Heart right ventricle (tissue), 16 donors: ENCODE measurements around the gene LRRTM1. TPM values are rescaled to one million over a fixed set of nuclear protein-coding genes. Genes with fewer than 3 reads are reported as not detected.

ENCODE experiments used
- ATAC-seq, 8 donors: fragments of 200-7000 bp; cut with Tn5 transposase; one replicate each; pipeline ENCODE4 v1.9.1; 2020; ENCODE audit warnings: mild to moderate bottlenecking in 8 of 8, moderate library complexity in 8 of 8, moderate number of reproducible peaks in 1 of 8
- DNase-seq, 2 donors: peaks; one replicate each; pipeline ENCODE4 v3.0.0-alpha.2; 2020
- H3K27ac ChIP-seq, 10 donors: fragments of 200-600 bp; sonication (generic) in 2 of 10; one replicate each; pipeline versions ENCODE4 v1.5.0 to v1.8.0; 2020 to 2022; ENCODE audit warnings: mild to moderate bottlenecking in 3 of 10
- H3K27me3 ChIP-seq, 7 donors: fragments of 200-600 bp; one replicate each; pipeline ENCODE4 v1.8.0; 2021 to 2022; ENCODE audit warnings: mild to moderate bottlenecking in 2 of 7
- H3K36me3 ChIP-seq, 9 donors: fragments of 200-600 bp; sonication (generic) in 1 of 9; one replicate each; pipeline versions ENCODE4 v1.5.0 to v1.8.0; 2020 to 2022; ENCODE audit warnings: mild to moderate bottlenecking in 2 of 9
- H3K4me1 ChIP-seq, 9 donors: fragments of 200-600 bp; sonication (generic) in 1 of 9; one replicate each; pipeline versions ENCODE4 v1.5.0 to v1.8.0; 2020 to 2022; ENCODE audit warnings: mild to moderate bottlenecking in 4 of 9
- H3K4me3 ChIP-seq, 10 donors: fragments of 200-600 bp; sonication (generic) in 2 of 10; one replicate each; pipeline versions ENCODE4 v1.5.0 to v1.8.0; 2020 to 2022; ENCODE audit warnings: mild to moderate bottlenecking in 7 of 10, moderate library complexity in 2 of 10
- H3K9me3 ChIP-seq, 11 donors: fragments of 200-600 bp in 10 of 11; sonication (generic) in 2 of 11; one replicate each; pipeline versions ENCODE4 v1.5.0 to v1.8.0; 2013 to 2022; ENCODE audit warnings: mild to moderate bottlenecking in 2 of 11, control low read depth in 1 of 11, moderate library complexity in 1 of 11
- CTCF ChIP-seq, 9 donors: fragments of 200-600 bp; sonication (generic) in 2 of 9; IDR thresholded peaks; one replicate each; pipeline versions ENCODE4 v1.5.0 to v1.8.0; 2021 to 2022; ENCODE audit warnings: antibody characterized with exemption in 9 of 9, mild to moderate bottlenecking in 5 of 9, moderate library complexity in 1 of 9
- WGBS, 2 donors: extraction: QIAGEN DNeasy Blood & Tissue Kit; methylation state at CpG; one replicate each; pipeline ENCODE4 v1.1.7; 2013; ENCODE audit warnings: inconsistent platforms in 1 of 2; 5-methylcytosine and 5-hydroxymethylcytosine counted together
- intact Hi-C, 10 donors: fragments of 100-400 bp; cut with DNase I; formaldehyde crosslinking; loops; one replicate each; pipeline versions ENCODE4 v1.11.1 to v1.14.2; 2022
- polyA plus RNA-seq, 2 donors: library from polyadenylated mRNA; stranded (reverse); fragments of 200-250 nt; gene quantifications; one replicate each; pipeline ENCODE4 v1.2.3, GENCODE V29; 2013
- total RNA-seq, 10 donors: library from RNA; stranded (reverse); fragmentation: NEBNext Ultra II Directional in 3 of 10; extraction: Animal tissue kit (Norgen Biotek cat#: 25700) in 3 of 10; gene quantifications; one replicate each; pipeline versions ENCODE4 v1.2.1 to v1.2.4, GENCODE V29; 2021 to 2023
- donor health status: Arrhythmogenic right ventricular cardiomyopathy.
- donor health status: ischemic (EF 13 %, LVEDD 7.1; RV severe dilation, severe dysfunction).
- donor health status: healthy with polysubstance abuse.
- donor health status: DM: no; HTN: yes; CAD: no.
- donor health status: DM: no; HTN: no; CAD: no.
- donor health status: ischemic (EF 25% LVEDD 6.9; RV normal size, moderate dysfunction).
- donor health status: ischemic (EF 25% LVEDD 5.7; RV mildly dilated, moderate dysfunction).
- donor health status: healthy.
- donor health status: DM: yes; HTN: yes; CAD: no.
- donor health status: Ischemic cardiomyopathy.
- donor health status: ischemic (EF 35%, LVEDD 5.7; RV mildly dilated, moderate dysfunction).
- donor health status: nonischemic (EF 11% LVEDD 7.7; RV severe dilation, severe dysfunction).
- donor health status: DM: yes; HTN: yes; CAD: no.
- donor health status: PGD.
- donor health status: ischemic (EF 29% LVEDD 5.4; RV normal size, mild dysfunction).
- donor health status: nonischemic (EF 23%, LVEDD 6.1; RV moderate dilation, normal function).

The LRRTM1 gene
- total and polyA plus RNA-seq, 12 donors = 0.18 to 0.71 (median 0.38) TPM; not detected in 2

GRCh38 chr2:80291656-80292055 lies 12.9 kb downstream of the LRRTM1 start:
- Histone ChIP-seq H3K27ac (no peak overlapping the region), H3K4me1 (peaks cover 0 to 10% (median 0%) of the 10 kb centered on the region in 9 donors), H3K9me3 (no peaks in the 10 kb centered on the region), H3K36me3 (no peaks in the 10 kb centered on the region), H3K4me3 (no peak overlapping the region), H3K27me3 (peaks cover 0 to 7% (median 0%) of the 10 kb centered on the region in 7 donors)
- intact Hi-C loops = no loop called here
- TF ChIP-seq CTCF (IDR thresholded peaks at IDR 0.05) = no peak
- no peak for DNase-seq
- ATAC-seq = no peak
- 56 to 74% methylated on average over 1 of the region's 1 CpG for WGBS, 2 donors

- Histone ChIP-seq H3K4me3 (no peak overlapping the region), H3K4me1 (peaks cover 0 to 10% (median 0%) of the 10 kb centered on the region in 9 donors), H3K36me3 (no peaks in the 10 kb centered on the region), H3K27me3 (no peaks in the 10 kb centered on the region), H3K27ac (no peak overlapping the region), H3K9me3 (no peaks in the 10 kb centered on the region)
- DNase-seq (peak in 1 of 2 donors; percentile 14), ATAC-seq (peak in 6 of 8 donors; percentile 53 to 85 (median 72))
- TF ChIP-seq CTCF (IDR thresholded peaks at IDR 0.05) = peak in 8 of 9 donors; percentile 8 to 66 (median 44)
- 21 to 27% methylated on average over 5 of the region's 5 CpGs for WGBS, 2 donors
- intact Hi-C loops = no loop called here
Measured at GRCh38 chr2:80288576-80288975, 16.0 kb downstream of the LRRTM1 start.

GRCh38 chr2:80281049-80281448 lies 23.5 kb downstream of the LRRTM1 start:
- Histone ChIP-seq H3K27ac (no peak overlapping the region), H3K36me3 (no peaks in the 10 kb centered on the region), H3K4me3 (no peak overlapping the region), H3K9me3 (peaks cover 0 to 4% (median 0%) of the 10 kb centered on the region in 11 donors), H3K27me3 (no peaks in the 10 kb centered on the region), H3K4me1 (no peaks in the 10 kb centered on the region)
- intact Hi-C loops = no loop called here
- 84 to 85% methylated on average over 1 of the region's 1 CpG for WGBS, 2 donors
- ATAC-seq = no peak
- no peak for TF ChIP-seq CTCF (IDR thresholded peaks at IDR 0.05)
- DNase-seq = no peak

- WGBS, 2 donors = 86 to 93% methylated on average over 2 of the region's 2 CpGs
- peaks cover 0 to 4% (median 0%) of the 10 kb centered on the region in 11 donors for H3K9me3 ChIP-seq
- intact Hi-C loops = no loop called here
- no peak for TF ChIP-seq CTCF (IDR thresholded peaks at IDR 0.05)
- DNase-seq = no peak
- H3K36me3 ChIP-seq = no peaks in the 10 kb centered on the region
- no peak overlapping the region for H3K27ac ChIP-seq
- no peaks in the 10 kb centered on the region for H3K4me1 ChIP-seq
- no peak overlapping the region for H3K4me3 ChIP-seq
- H3K27me3 ChIP-seq = no peaks in the 10 kb centered on the region
- no peak for ATAC-seq
Measured at GRCh38 chr2:80280598-80280997, 24.0 kb downstream of the LRRTM1 start.
